Esophagus mucosa (tissue), 1 donor: ENCODE results near the gene CLEC17A. TPM values are rescaled to one million over a fixed set of nuclear protein-coding genes. Genes with fewer than 3 reads are reported as not detected.
"Not testable (repeated sequence)": the region's sequence is repeated elsewhere in the genome, so short reads cannot be mapped to it uniquely, and the experiment has no call there.

Experiments
- ATAC-seq: fragments of 200-7000 bp; cut with Tn5 transposase; one replicate; pipeline ENCODE4 v1.9.1; 2020
- total RNA-seq: library from RNA; stranded (reverse); gene quantifications from one replicate; pipeline ENCODE4 v1.2.4, GENCODE V29; 2023
- donor health status: DM: yes; HTN: yes; CAD: no.

Gene CLEC17A, protein sequence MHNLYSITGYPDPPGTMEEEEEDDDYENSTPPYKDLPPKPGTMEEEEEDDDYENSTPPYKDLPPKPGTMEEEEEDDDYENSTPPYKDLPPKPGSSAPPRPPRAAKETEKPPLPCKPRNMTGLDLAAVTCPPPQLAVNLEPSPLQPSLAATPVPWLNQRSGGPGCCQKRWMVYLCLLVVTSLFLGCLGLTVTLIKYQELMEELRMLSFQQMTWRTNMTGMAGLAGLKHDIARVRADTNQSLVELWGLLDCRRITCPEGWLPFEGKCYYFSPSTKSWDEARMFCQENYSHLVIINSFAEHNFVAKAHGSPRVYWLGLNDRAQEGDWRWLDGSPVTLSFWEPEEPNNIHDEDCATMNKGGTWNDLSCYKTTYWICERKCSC
- 0.20 TPM for total RNA-seq

DNA sequence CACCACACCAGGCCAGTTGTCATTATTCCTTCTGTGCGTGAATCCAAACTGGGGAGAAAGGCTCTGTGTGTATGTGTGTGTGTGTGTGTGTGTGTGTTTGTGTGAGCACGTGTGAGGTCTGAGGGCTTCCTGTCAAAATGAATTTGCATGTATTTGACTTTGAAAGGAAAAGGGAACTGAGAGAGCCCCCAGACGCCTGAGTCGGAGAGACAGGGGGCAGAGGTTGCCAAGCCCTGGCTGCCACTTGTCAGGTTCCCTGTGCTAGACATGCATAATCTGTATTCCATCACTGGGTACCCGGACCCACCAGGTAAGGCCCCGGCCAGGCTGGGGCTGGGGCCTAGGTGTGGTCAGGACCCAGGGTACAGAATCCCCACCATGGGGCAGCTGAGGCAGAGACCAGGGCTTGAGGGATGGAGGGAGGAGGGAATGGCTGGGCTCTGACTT lies at the start of gene CLEC17A:
TSS of gene CLEC17A (plus strand) at position 191 of the 447 bp plus-strand sequence. CDS start at position 268, 77 bp downstream.
- ATAC-seq = peak; percentile 22

- no peak for ATAC-seq
These were observed 49.4 kb upstream of the CLEC17A start for GRCh38 chr19:14533450-14533849.

DNA sequence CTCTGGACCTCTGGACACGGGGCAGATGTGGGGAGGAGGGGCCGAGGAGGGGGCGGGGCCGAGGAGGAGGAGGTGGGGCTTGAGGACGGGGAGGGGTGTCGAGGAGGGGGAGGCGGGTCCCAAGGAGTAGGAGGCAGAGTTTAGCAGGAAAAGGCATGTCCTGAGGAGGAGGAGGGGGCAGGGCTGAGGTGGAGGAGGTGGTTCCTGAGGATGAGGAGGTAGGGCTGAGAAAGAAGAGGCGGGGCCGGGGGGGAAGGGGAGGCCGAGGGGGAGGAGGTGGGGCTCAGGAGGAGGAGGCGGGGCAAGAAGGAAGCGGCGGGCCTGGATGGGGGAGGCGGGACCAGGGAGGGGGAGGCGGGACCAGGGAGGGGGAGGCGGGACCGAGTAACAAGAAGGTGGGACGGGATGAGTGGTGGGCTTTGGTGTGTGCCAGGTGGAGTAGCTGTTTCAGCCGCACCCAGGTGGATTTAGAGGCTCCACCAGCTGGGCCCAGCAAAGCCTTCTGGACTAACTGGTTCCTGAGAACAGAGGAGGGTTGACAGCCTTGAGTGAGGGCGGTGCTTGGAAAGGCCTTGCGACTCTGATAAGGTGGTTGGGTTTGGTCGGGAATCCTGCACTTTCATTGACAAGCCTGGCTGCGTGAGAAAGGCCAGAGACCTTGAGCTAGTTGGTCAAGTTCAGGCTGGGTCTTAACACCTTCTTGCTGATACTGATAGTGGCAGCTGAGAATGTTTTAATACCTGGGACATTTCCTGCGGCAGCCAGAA lies 45.8 kb upstream of the CLEC17A start:
- ATAC-seq = peak; percentile 92

DNA sequence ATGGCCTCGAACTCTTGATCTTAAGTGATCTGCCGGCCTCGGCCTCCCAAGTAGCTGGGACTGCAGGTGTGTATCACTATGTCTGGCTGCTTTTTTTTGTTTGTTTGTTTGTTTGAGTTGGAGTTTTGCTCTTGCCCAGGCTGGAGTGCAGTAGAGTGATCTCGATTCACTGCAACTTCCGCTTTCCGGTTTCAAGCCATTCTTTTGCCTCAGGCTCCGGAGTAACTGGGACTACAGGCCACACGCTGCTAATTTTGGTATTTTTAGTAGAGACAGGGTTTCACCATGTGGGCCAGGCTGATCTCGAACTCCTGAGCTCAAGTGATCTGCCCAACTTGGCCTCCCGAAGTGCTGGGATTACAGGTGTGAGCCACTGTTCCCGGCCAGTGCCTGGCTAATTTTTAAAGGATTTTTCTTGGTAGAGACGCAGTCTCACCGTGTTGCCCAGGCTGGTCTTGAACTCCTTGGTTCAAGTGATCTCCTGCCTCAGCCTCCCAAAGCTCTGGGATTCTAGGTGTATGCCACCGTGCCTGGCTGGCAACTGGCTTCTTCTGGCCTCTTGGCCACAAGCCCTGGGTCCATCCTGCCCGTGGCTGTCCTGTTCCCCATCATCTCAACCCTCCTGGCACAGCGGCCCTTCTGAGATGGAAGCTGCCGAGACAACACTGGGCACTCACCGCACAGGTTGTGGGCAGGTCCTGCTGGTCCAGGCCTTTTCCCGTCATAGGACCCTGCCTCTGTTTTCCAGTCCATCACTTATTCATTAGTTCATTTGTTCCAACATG lies 42.0 kb upstream of the CLEC17A start:
- ATAC-seq = no peak

- ATAC-seq = not testable (repeated sequence)
These were observed 40.9 kb upstream of the CLEC17A start for GRCh38 chr19:14541979-14542378.

DNA sequence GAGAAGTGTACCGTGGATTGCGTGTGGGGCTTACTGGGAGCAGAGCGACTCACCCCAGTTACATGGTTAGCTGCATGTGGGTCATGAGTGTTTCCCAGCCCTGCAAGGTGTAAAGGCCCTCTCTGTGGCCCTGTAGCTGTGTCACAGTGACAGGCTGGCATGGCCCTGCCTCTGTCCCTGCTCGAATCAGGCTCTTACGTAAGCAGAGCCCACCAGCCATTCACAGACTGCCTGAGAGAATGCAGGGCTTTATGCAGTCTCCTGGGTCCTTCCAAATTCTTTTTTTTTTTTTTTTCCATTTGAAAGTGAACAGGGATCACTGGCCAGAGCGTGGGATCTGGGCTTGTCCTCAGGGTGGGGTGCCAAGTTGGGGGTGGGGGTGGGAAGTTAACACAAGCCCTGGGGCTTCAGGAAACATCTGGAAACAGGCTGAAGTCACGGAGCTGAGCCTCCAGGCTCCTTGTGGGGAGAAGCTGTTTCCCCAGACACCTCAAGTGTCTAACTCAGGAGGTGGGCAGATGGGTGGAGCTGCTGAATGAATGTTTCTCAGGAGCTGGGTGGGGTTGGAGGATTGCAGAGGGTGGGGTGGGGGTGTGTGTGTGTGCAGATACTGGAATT lies 40.1 kb upstream of the CLEC17A start:
- ATAC-seq = peak; percentile 69

GRCh38 chr19:14544047-14544446 lies 38.8 kb upstream of the CLEC17A start:
- ATAC-seq = peak; percentile 30

DNA sequence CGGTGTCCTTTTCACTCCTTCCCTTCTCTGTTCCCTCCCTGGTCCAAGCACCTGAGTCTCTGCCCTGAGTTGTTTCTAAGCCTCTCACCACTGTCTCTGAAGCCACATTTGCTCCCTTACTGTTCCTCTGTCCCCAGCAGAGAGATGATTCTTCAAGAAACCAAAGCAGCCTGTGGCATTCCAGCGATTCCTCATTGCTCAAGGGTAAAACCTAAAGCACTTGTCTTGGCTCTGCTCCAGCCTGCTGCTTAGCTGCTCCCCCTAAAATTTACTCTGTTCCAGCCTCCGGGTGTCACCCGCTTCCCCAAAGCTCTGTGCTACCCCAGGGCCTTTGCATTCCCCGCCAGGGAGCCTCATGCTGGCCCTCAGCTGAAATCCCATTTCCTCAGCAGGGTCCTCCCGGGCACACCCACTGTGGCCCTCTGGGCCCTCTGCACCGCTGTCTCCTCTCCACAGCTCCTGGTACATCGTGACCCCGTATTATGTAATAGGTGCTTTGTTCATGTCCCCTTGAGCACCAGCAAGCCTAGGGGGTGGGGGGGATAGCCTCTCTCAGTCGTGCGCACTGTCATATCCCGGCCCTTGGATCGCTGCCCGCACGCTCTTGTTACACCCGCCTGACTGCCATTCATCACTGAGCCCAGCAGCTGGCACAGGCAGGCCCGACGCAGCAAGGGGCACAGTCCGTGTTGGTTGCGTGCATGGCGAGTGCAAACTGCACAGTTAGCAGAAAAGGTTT lies 37.7 kb upstream of the CLEC17A start:
- ATAC-seq = peak; percentile 67

- no peak for ATAC-seq
These were observed 37.2 kb upstream of the CLEC17A start for GRCh38 chr19:14545716-14546082.

DNA sequence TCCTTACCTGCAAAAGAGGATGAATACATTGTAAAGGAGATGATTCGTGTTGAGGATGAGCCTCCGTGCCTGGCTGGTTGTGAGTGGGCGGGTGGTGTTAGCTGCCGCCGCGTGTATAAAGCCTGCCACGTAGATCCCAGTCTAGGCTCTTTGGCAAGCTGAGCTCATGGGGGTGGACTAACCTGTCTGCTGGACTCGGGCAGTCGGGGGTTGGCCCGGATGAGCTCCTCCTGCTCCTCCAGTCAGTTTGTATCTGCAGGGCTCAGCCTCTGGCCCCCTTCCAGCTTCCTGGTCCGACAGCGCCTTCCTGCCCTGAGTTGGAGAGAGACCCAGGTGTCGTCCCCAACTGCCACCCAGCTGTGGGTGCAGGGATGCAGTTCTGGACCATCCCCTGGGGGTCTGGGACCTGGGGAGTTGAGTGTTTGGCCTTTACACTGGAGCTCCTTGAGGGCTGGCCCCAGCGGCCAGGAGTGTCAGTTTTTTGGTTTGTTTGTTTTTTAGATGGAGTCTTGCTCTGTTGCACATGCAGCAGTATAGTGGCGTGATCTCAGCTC lies 32.6 kb upstream of the CLEC17A start:
- ATAC-seq = peak; percentile 71

- ATAC-seq = peak; percentile 68
These were observed 31.5 kb upstream of the CLEC17A start for GRCh38 chr19:14551134-14552005.

DNA sequence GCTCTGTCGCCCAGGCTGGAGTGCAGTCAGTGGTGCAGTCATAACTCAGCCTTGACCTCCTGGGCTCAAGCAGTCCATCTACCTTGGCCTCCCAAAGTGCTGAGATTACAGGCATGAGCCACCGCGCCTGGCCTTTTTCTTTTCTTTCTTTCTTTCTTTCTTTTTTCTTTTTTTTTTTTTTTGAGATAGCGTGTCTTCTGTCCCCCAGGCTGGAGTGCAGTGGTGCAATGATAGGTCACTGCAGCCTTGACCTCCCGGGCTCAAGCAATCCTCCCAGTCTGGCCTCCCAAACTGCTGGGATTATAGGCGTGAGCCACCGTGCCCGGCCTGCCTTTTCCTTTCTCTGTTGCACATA lies 30.9 kb upstream of the CLEC17A start:
- not testable (repeated sequence) for ATAC-seq

DNA sequence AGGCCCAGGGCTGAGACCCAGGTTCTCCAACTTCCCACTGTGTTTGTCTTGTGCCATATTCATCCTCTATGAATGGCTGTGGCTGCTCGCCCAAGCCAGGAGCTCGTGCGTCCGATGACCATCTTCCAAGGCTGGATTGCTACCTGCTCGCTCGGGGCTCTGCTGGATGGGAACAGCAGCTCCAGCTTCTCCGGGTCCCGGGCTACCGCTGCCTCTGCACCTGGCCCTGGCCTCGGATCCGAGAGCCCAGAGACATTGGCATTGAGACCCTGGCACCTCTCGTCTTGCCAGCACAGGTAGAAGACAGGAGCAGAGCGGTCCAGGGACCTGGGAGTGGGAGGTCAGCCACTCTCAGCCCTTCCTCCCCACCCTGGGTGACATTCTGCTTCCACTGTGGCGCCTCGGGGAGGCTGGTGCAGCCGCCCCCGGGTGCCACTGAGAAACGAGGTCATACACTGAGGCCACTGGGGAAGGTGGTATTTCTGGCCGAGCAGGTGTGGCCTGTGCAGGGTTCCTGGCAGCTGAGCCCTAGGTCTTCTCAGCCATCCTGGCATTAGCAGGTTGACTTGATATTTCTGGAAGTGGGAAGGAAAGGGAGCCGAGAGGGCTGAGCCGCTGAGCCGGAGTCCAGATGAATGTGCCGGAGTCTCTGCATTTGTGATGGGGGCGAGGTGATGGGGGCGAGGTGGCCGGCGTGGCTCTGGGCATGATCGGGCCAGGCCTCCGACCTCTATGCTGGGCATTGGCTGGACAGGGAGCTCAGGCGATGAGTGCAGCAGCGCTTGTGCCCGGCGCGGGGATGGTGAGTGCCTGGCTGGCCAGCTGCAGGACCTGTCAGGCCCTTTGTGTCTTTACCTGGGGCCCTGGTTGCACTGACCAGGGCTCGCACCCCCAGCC lies 29.6 kb upstream of the CLEC17A start:
- ATAC-seq = peak; percentile 20

DNA sequence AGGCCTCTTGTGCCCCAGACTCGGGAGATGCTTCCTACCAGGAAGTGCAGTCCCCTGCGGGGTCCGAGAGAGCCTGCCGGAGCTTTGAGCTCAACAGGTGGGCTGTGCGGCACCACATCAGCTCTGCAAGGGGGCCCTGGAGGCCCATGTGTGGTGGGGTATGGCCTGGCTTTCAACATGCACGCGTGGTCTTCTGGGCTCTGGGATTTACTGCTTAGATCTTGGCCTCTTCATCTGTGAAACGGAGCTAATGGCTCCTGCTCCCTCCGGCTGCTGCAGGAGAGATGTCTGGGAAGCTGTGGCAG lies 29.0 kb upstream of the CLEC17A start:
- ATAC-seq = no peak

GRCh38 chr19:14554382-14554812 lies 28.5 kb upstream of the CLEC17A start:
- ATAC-seq = peak; percentile 75

GRCh38 chr19:14555918-14556661 lies 26.8 kb upstream of the CLEC17A start:
- ATAC-seq = peak; percentile 59

DNA sequence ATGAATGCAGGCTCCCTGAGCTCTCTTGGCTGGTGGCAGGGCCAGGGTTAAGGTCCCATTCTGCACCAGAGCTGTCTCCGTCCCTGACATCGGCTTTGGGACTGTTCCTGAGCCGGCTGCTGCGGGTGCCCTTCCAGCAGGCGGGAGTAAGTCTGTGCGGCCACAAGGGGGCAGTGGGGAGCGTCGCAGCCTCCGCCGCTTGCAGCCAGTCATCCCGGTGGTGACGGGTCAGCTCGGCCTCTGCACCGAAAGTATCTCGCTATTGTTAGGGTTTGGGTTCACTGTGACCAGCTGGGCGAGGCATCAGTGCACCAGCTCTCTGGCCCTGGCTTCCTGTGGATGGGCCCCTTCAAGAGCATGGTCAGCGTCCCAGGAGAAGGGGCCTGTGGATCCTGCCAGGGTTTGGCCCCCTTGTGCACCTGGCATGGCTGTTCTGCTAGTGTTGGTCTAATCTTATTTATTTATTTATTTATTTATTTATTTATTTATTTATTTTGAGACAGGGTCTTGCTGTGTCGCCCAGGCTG lies 26.2 kb upstream of the CLEC17A start:
- ATAC-seq = peak; percentile 55

GRCh38 chr19:14558370-14559066 lies 24.4 kb upstream of the CLEC17A start:
- ATAC-seq = no peak
